Upper lobe of left lung (tissue), 4 donors: ENCODE data around the gene RAPGEF5.
"Not testable (repeated sequence)": the region's sequence is repeated elsewhere in the genome, so short reads cannot be mapped to it uniquely, and the experiment has no call there.

Experiments
- CTCF ChIP-seq, 6 experiments: fragments of 450-650 bp in 4 of 6; fragments of 200-600 bp in 2 of 6; sonication (generic) in 2 of 6; IDR thresholded peaks; one replicate each; pipeline ENCODE4 v1.5.1; 2016 to 2019; ENCODE audit warnings: antibody characterized with exemption in 6 of 6
- EP300 ChIP-seq, 4 donors: sonication (generic); formaldehyde crosslinking; IDR thresholded peaks; one replicate each; pipeline ENCODE4 v1.5.1; 2017; ENCODE audit warnings: antibody characterized with exemption in 4 of 4, control low read depth in 2 of 4
- POLR2A ChIP-seq, 4 donors: fragments of 450-650 bp; IDR thresholded peaks; one replicate each; pipeline ENCODE4 v1.5.1; 2016 to 2017; ENCODE audit warnings: antibody characterized with exemption in 4 of 4, mild to moderate bottlenecking in 2 of 4
- POLR2AphosphoS5 ChIP-seq, 2 donors: sonication (generic); formaldehyde crosslinking; IDR thresholded peaks; one replicate each; pipeline ENCODE4 v1.5.1; 2017; ENCODE audit warnings: antibody characterized with exemption in 2 of 2

GRCh38 chr7:22090958-22091525, 265.9 kb downstream of the RAPGEF5 start:
- TF ChIP-seq CTCF, POLR2A, POLR2AphosphoS5, EP300 (IDR thresholded peaks at IDR 0.05): not testable (repeated sequence)
